H1 (cell line): Measurements from ENCODE around the gene STRIP2. TPM values are rescaled to one million over a fixed set of nuclear protein-coding genes. Genes with fewer than 3 reads are reported as not detected.

Experiments
- CTCF ChIA-PET: fragments of 300-600 bp; sonication (Branson Sonifier 250); formaldehyde crosslinking; loops from one replicate; lab custom pipeline; 2021; ENCODE audit not compliant: partially characterized antibody; lab: Charles Lee
- POLR2A ChIA-PET: fragments of 300-600 bp; sonication (Branson Sonifier 250); formaldehyde crosslinking; loops from one replicate; lab custom pipeline; 2021; ENCODE audit warnings: inconsistent platforms; ENCODE audit not compliant: partially characterized antibody; lab: Charles Lee
- DNase-seq, 2 experiments: peaks; one replicate each; pipeline versions ENCODE4 v3.0.0 to v3.0.0-alpha.2; 2010 to 2022; ENCODE audit warnings: low spot score in 2 of 2, low read depth in 1 of 2, mixed read lengths in 1 of 2
- FAIRE-seq: peaks from 2 replicates; lab custom pipeline; 2011; peaks lifted over from hg19 to GRCh38; lab: Jason Lieb, UNC
- H2AFZ ChIP-seq: 2 replicates; pipeline ENCODE4 v1.8.1; 2012; ENCODE audit warnings: low read length, inconsistent platforms
- H2AK5ac ChIP-seq: 2 replicates; pipeline ENCODE4 v1.6.1; 2013; ENCODE audit warnings: low read depth, low read length
- H2BK120ac ChIP-seq: replicated peaks from 2 replicates; pipeline ENCODE3; 2013; ENCODE audit warnings: low read depth, low read length, inconsistent platforms
- H2BK12ac ChIP-seq: 2 replicates; pipeline ENCODE4 v1.6.1; 2013; ENCODE audit warnings: low read depth, low read length
- H2BK15ac ChIP-seq: 2 replicates; pipeline ENCODE4 v1.6.1; 2013; ENCODE audit warnings: low read length
- H2BK20ac ChIP-seq: 2 replicates; pipeline ENCODE4 v1.6.1; 2013; ENCODE audit warnings: low read length
- H2BK5ac ChIP-seq: 2 replicates; pipeline ENCODE4 v1.6.1; 2013; ENCODE audit warnings: low read depth, low read length
- H3K14ac ChIP-seq: 2 replicates; pipeline ENCODE4 v1.6.1; 2013; ENCODE audit warnings: inconsistent platforms; ENCODE audit not compliant: insufficient read length
- H3K18ac ChIP-seq: 2 replicates; pipeline ENCODE4 v1.6.1; 2013; ENCODE audit warnings: low read length; ENCODE audit errors: extremely low read depth
- H3K23ac ChIP-seq: 2 replicates; pipeline ENCODE4 v1.6.1; 2013; ENCODE audit warnings: inconsistent platforms; ENCODE audit not compliant: insufficient read length
- H3K23me2 ChIP-seq: 2 replicates; pipeline ENCODE4 v1.6.1; 2013; ENCODE audit warnings: low read depth, low read length
- H3K27ac ChIP-seq: 2 replicates; pipeline ENCODE4 v1.6.1; 2011; ENCODE audit warnings: low read depth, low read length, inconsistent platforms
- H3K27me3 ChIP-seq, 4 experiments: replicated peaks in 1 of 4; 1 replicate in 1 of 4; 2 replicates in 3 of 4; pipeline versions ENCODE4 v1.6.1 to v1.8.1; 2011 to 2013; ENCODE audit warnings: low read length in 3 of 4, mild to moderate bottlenecking in 3 of 4, inconsistent platforms in 2 of 4, mixed read lengths in 2 of 4, moderate library complexity in 1 of 4; ENCODE audit not compliant: control insufficient read depth in 3 of 4, insufficient read depth in 3 of 4; ENCODE audit errors: extremely low read depth in 1 of 4
- H3K36me3 ChIP-seq, 4 experiments: 2 replicates each; pipeline versions ENCODE4 v1.6.1 to v1.8.1; 2011 to 2013; ENCODE audit warnings: mild to moderate bottlenecking in 4 of 4, low read length in 3 of 4, moderate library complexity in 2 of 4, control low read depth in 1 of 4, inconsistent platforms in 1 of 4; ENCODE audit not compliant: insufficient read depth in 4 of 4, control insufficient read depth in 2 of 4
- H3K4ac ChIP-seq: replicated peaks from 2 replicates; pipeline ENCODE3; 2013; ENCODE audit warnings: low read length, low read depth, mixed read lengths, inconsistent platforms; ENCODE audit not compliant: insufficient read length
- H3K4me1 ChIP-seq, 4 experiments: replicated peaks in 1 of 4; 1 replicate in 1 of 4; 2 replicates in 3 of 4; pipeline versions ENCODE4 v1.6.1 to v1.8.1; 2011 to 2013; ENCODE audit warnings: low read length in 3 of 4, inconsistent platforms in 2 of 4, mixed read lengths in 1 of 4; ENCODE audit not compliant: insufficient read depth in 4 of 4, control insufficient read depth in 3 of 4
- H3K4me2 ChIP-seq, 2 experiments: 2 replicates each; pipeline versions ENCODE4 v1.6.1 to v1.8.1; 2011 to 2013; ENCODE audit warnings: low read depth in 2 of 2, low read length in 2 of 2, control low read depth in 1 of 2, inconsistent platforms in 1 of 2, mild to moderate bottlenecking in 1 of 2; ENCODE audit not compliant: insufficient read depth in 1 of 2
- H3K4me3 ChIP-seq, 4 experiments: fragments of 200-600, 300-600 bp in 1 of 4; sonication (generic), shearing (Covaris generic), sonication (Bioruptor Twin) in 1 of 4; 2 replicates each; pipeline versions ENCODE4 v1.5.1 to v1.8.1; 2011 to 2016; ENCODE audit warnings: low read length in 4 of 4, low read depth in 3 of 4, control low read depth in 2 of 4, inconsistent platforms in 2 of 4, mild to moderate bottlenecking in 2 of 4, mixed read lengths in 1 of 4, moderate library complexity in 1 of 4; ENCODE audit not compliant: insufficient read depth in 2 of 4; ENCODE audit errors: extremely low read depth in 1 of 4
- H3K56ac ChIP-seq: replicated peaks from 2 replicates; pipeline ENCODE3; 2013; ENCODE audit warnings: low read depth, mild to moderate bottlenecking, mixed read lengths, low read length, inconsistent platforms; ENCODE audit not compliant: insufficient read length
- H3K79me1 ChIP-seq: 2 replicates; pipeline ENCODE4 v1.6.1; 2013; ENCODE audit warnings: low read depth, low read length, control low read depth
- H3K79me2 ChIP-seq, 2 experiments: 2 replicates each; pipeline versions ENCODE4 v1.6.1 to v1.8.1; 2012 to 2013; ENCODE audit warnings: low read length in 2 of 2, mild to moderate bottlenecking in 2 of 2, inconsistent platforms in 1 of 2; ENCODE audit not compliant: insufficient read depth in 2 of 2, control insufficient read depth in 1 of 2
- H3K9ac ChIP-seq, 4 experiments: replicated peaks in 1 of 4; 1 replicate in 1 of 4; 2 replicates in 3 of 4; pipeline versions ENCODE4 v1.6.1 to v1.8.1; 2011 to 2013; ENCODE audit warnings: low read depth in 3 of 4, low read length in 3 of 4, control low read depth in 2 of 4, mild to moderate bottlenecking in 2 of 4, moderate library complexity in 2 of 4, inconsistent platforms in 1 of 4; ENCODE audit errors: extremely low read depth in 1 of 4
- H3K9me3 ChIP-seq, 2 experiments: 2 replicates each; pipeline versions ENCODE4 v1.6.1 to v1.8.1; 2012 to 2013; ENCODE audit warnings: mild to moderate bottlenecking in 2 of 2, moderate library complexity in 2 of 2, control low read depth in 1 of 2, inconsistent platforms in 1 of 2, low read depth in 1 of 2, low read length in 1 of 2, mixed read lengths in 1 of 2; ENCODE audit not compliant: insufficient read depth in 2 of 2
- H4K20me1 ChIP-seq, 2 experiments: replicated peaks in 1 of 2; 2 replicates each; pipeline versions ENCODE3 to v1.8.1; 2011 to 2013; ENCODE audit warnings: inconsistent platforms in 2 of 2, low read length in 2 of 2, mild to moderate bottlenecking in 1 of 2; ENCODE audit not compliant: insufficient read depth in 2 of 2, control insufficient read depth in 1 of 2
- H4K5ac ChIP-seq: 2 replicates; pipeline ENCODE4 v1.6.1; 2013; ENCODE audit warnings: low read length, low read depth, mixed read lengths, inconsistent platforms; ENCODE audit not compliant: insufficient read length
- H4K8ac ChIP-seq: 2 replicates; pipeline ENCODE4 v1.8.0; 2013; ENCODE audit warnings: mild to moderate bottlenecking, moderate library complexity, low read length, inconsistent platforms; ENCODE audit not compliant: insufficient read depth; ENCODE audit errors: extremely low read depth
- H4K91ac ChIP-seq: replicated peaks from 2 replicates; pipeline ENCODE3; 2013; ENCODE audit warnings: low read length, mixed read lengths, inconsistent platforms; ENCODE audit not compliant: insufficient read length
- POLR2AphosphoS5 ChIP-seq: IDR thresholded peaks from 2 replicates; pipeline ENCODE4 v1.6.1; 2011; ENCODE audit warnings: low read depth, low read length
- WGBS, 2 experiments: shearing (Covaris generic) in 1 of 2; methylation state at CpG; one replicate each; pipeline versions ENCODE4 v1.1.6 to v1.1.7; 2013 to 2015; ENCODE audit warnings: low lambda C conversion rate in 2 of 2, mixed read lengths in 2 of 2, inconsistent platforms in 1 of 2, low coverage in 1 of 2, missing lambda C conversion rate in 1 of 2; ENCODE audit not compliant: insufficient replicate concordance in 2 of 2, insufficient coverage in 1 of 2, insufficient read length in 1 of 2; ENCODE audit errors: extremely low coverage in 1 of 2, missing lambda C conversion rate in 1 of 2; 5-methylcytosine and 5-hydroxymethylcytosine counted together
- polyA plus RNA-seq, 7 experiments: library from polyadenylated mRNA; depleted of rRNA in 3 of 7; stranded (reverse) in 5 of 7; unstranded in 2 of 7; fragments of >200 nt in 5 of 7; fragments of 200-250 nt in 2 of 7; gene quantifications; 1 replicate in 5 of 7; 2 replicates in 1 of 7; 4 replicates in 1 of 7; pipeline versions ENCODE4 v1.2.1 to v1.2.3, GENCODE V29; 2011 to 2013; ENCODE audit warnings: missing spikeins in 2 of 7, mixed read lengths in 2 of 7
- total RNA-seq: library from RNA; stranded (reverse); fragmentation: NEBNext Ultra II Directional; extraction: Animal tissue kit (Norgen Biotek cat#: 25700); gene quantifications from 2 replicates; pipeline ENCODE4 v1.2.1, GENCODE V29; 2021

Gene STRIP2
- total and polyA plus RNA-seq, 2 of the 8 experiments (the other 6 are each of a cell fraction or from before 2014, with no cell fraction given) = 5.3 to 8.2 TPM

GRCh38 chr7:129461809-129462208 is 27.6 kb downstream of the STRIP2 start:
- H2AFZ ChIP-seq = no peak overlapping the region
- H3K4ac ChIP-seq = no peak overlapping the region
- H2BK20ac ChIP-seq = no peak overlapping the region
- CTCF ChIA-PET = interaction anchor here (0.8 to 3.0 kb wide), 4 partner anchors 9 to 243 kb away, joined by 3 to 13 read pairs (median 6); no protein-coding TSS in a partner anchor
- H3K9me3 ChIP-seq = no peaks in the 10 kb centered on the region
- H2BK120ac ChIP-seq = no peak overlapping the region
- DNase-seq (no peak), FAIRE-seq (no peak)
- H3K14ac ChIP-seq = no peak overlapping the region
- no peak overlapping the region for H2AK5ac ChIP-seq
- TF ChIP-seq POLR2AphosphoS5 = no peak
- H3K27ac ChIP-seq = no peak overlapping the region
- POLR2A ChIA-PET = no interaction called here
- WGBS, 2 experiments = 94% methylated on average over 2 of the region's 2 CpGs; no CpG with 5 or more reads in 1 of the 2 experiments
- H3K23me2 ChIP-seq = no peaks in the 10 kb centered on the region
- no peak overlapping the region for H4K5ac ChIP-seq
- no peak overlapping the region for H2BK5ac ChIP-seq
- H3K9ac ChIP-seq = no peak overlapping the region; a peak in 1 of 7 replicates
- no peak overlapping the region for H3K4me3 ChIP-seq
- H3K4me2 ChIP-seq = no peak overlapping the region
- H4K20me1 ChIP-seq = no peaks in the 10 kb centered on the region
- no peak overlapping the region for H3K18ac ChIP-seq
- peaks cover 9 to 58% (median 42%) of the 10 kb centered on the region in 4 experiments; a peak in 6 of 8 replicates for H3K36me3 ChIP-seq
- no peak overlapping the region for H3K23ac ChIP-seq
- H3K79me1 ChIP-seq = no peaks in the 10 kb centered on the region; the same call in 1 of the 2 replicates
- H4K8ac ChIP-seq = no peak overlapping the region
- H2BK12ac ChIP-seq = no peak overlapping the region
- no peak overlapping the region for H2BK15ac ChIP-seq
- no peaks in the 10 kb centered on the region for H3K27me3 ChIP-seq
- no peak overlapping the region for H3K56ac ChIP-seq
- no peaks in the 10 kb centered on the region for H3K4me1 ChIP-seq
- no peaks in the 10 kb centered on the region for H3K79me2 ChIP-seq
- no peak overlapping the region for H4K91ac ChIP-seq
